HFF-Myc (cell line): ENCODE measurements around the gene CNKSR1.
A peak's percentile ranks its signal among the peaks of the same experiment; 100 is the strongest.

ENCODE experiments used
- DNase-seq: peaks from one replicate; pipeline ENCODE4 v3.0.0-alpha.2; 2011; ENCODE audit warnings: low read depth; ENCODE audit errors: extremely low read depth
- H3K4me3 ChIP-seq: replicated peaks from 2 replicates; pipeline ENCODE4 v1.5.1; 2011; ENCODE audit warnings: low read depth, mild to moderate bottlenecking, control low read depth, low read length
- CTCF ChIP-seq: IDR thresholded peaks from 2 replicates; pipeline ENCODE4 v1.5.1; 2012; ENCODE audit warnings: mild to moderate bottlenecking, low read depth, low read length, control low read depth; ENCODE audit errors: missing control alignments

The CNKSR1 gene

GRCh38 chr1:26160527-26161414 lies 16.5 kb upstream of the CNKSR1 start:
- DNase-seq = no peak
- H3K4me3 ChIP-seq = peak overlapping the region; percentile 37
- no peak for TF ChIP-seq CTCF

- no peak for TF ChIP-seq CTCF
- peak overlapping the region; percentile 37 for H3K4me3 ChIP-seq
- DNase-seq = no peak
These were observed 15.7 kb upstream of the CNKSR1 start for GRCh38 chr1:26161415-26162219.

- no peak for DNase-seq
- no peak for TF ChIP-seq CTCF
- peak overlapping the region; percentile 37 for H3K4me3 ChIP-seq
These were observed 15.0 kb upstream of the CNKSR1 start for GRCh38 chr1:26162220-26162709.

- no peak for TF ChIP-seq CTCF
- peak overlapping the region; percentile 25 for H3K4me3 ChIP-seq
These were observed 13.6 kb upstream of the CNKSR1 start for GRCh38 chr1:26163684-26164035.

GRCh38 chr1:26164036-26164860 lies 13.0 kb upstream of the CNKSR1 start:
- peak overlapping the region; percentile 25 for H3K4me3 ChIP-seq
- TF ChIP-seq CTCF = peak; percentile 26
- DNase-seq = no peak

More at GRCh38 chr1:26163684-26164035, 13.6 kb upstream of the CNKSR1 start:
- DNase-seq = no peak
